Measurements from ENCODE around the gene OSBPL5.

OSBPL5 gene

GRCh38 chr11:3049430-3050243, 115.5 kb downstream of the OSBPL5 start:
- DNase-seq = peak; percentile 65

GRCh38 chr11:3047637-3048036, 117.5 kb downstream of the OSBPL5 start:
- no peak for DNase-seq

GRCh38 chr11:3046641-3047040, 118.5 kb downstream of the OSBPL5 start:
- no peak for DNase-seq

- no peak for DNase-seq
Measured at GRCh38 chr11:3046190-3046589, 118.9 kb downstream of the OSBPL5 start.

GRCh38 chr11:3044915-3045314, 120.2 kb downstream of the OSBPL5 start:
- DNase-seq = no peak

- DNase-seq = no peak
Measured at GRCh38 chr11:3044004-3044403, 121.1 kb downstream of the OSBPL5 start.

- no peak for DNase-seq
Measured at GRCh38 chr11:3043315-3043871, 121.7 kb downstream of the OSBPL5 start.

- no peak for DNase-seq
Measured at GRCh38 chr11:3042496-3043314, 122.4 kb downstream of the OSBPL5 start.

- no peak for DNase-seq
Measured at GRCh38 chr11:3041699-3042441, 123.2 kb downstream of the OSBPL5 start.

GRCh38 chr11:3040881-3041280, 124.2 kb downstream of the OSBPL5 start:
- DNase-seq = no peak

GRCh38 chr11:3037945-3038271, 127.2 kb downstream of the OSBPL5 start:
- DNase-seq = no peak
